ENCODE data around the gene LSS.
A peak's percentile ranks its signal among the peaks of the same experiment; 100 is the strongest.

LSS gene

GRCh38 chr21:46264046-46264689, 35.6 kb upstream of the LSS start:
- H3K27ac ChIP-seq (replicated peaks; ENCODE audit: low read length): no peak overlapping the region
- H2BK120ac ChIP-seq (ENCODE audit: low read depth, low read length): no peak overlapping the region
- H3K9me3 ChIP-seq (replicated peaks in 1 of 2; ENCODE audit: control insufficient read depth in 2 of 2, insufficient read depth in 1 of 2, low read depth in 1 of 2, low read length in 2 of 2): no peaks in the 10 kb centered on the region
- no peak overlapping the region for H3K4me2 ChIP-seq (ENCODE audit: insufficient read depth, low read length, poor library complexity, severe bottlenecking)
- H3K4me3 ChIP-seq (ENCODE audit: low read length in 2 of 2): peak overlapping the region in 1 of 2 donors; percentile 3
- no peak overlapping the region for H3K9ac ChIP-seq (ENCODE audit: low read depth, low read length, poor library complexity)
- no peaks in the 10 kb centered on the region for H3K27me3 ChIP-seq (ENCODE audit: control insufficient read depth in 3 of 3, insufficient read depth in 3 of 3, low read depth in 1 of 3, low read length in 3 of 3)
- peaks cover 3% of the 10 kb centered on the region for H3K79me1 ChIP-seq (ENCODE audit: low read depth, low read length)
- H4K91ac ChIP-seq (ENCODE audit: low read depth, low read length, poor library complexity): no peak overlapping the region
- no peak overlapping the region for H2BK15ac ChIP-seq (ENCODE audit: low read length)
- H2BK5ac ChIP-seq (ENCODE audit: low read length): no peak overlapping the region
- H2BK12ac ChIP-seq (ENCODE audit: low read length): no peak overlapping the region
- no peak overlapping the region for H3K23ac ChIP-seq (ENCODE audit: low read depth, low read length, poor library complexity)
- no peak overlapping the region for H3K18ac ChIP-seq (ENCODE audit: low read length)
- no peak overlapping the region for H3K14ac ChIP-seq (ENCODE audit: low read length)
- no peaks in the 10 kb centered on the region for H3K4me1 ChIP-seq (ENCODE audit: control insufficient read depth in 2 of 2, insufficient read depth in 1 of 2, low read depth in 1 of 2, low read length in 2 of 2)
- DNase-seq (ENCODE audit: low spot score): no peak
- no CpG with 5 or more reads among the region's 22 CpGs for WGBS, 2 donors (ENCODE audit: extremely low coverage in 2 of 2, insufficient read length in 2 of 2, insufficient replicate concordance in 1 of 2)
- peaks cover 44 to 94% of the 10 kb centered on the region in 2 donors for H3K36me3 ChIP-seq (replicated peaks in 1 of 2; ENCODE audit: control insufficient read depth in 2 of 2, insufficient read depth in 2 of 2, low read length in 2 of 2)
- no peak overlapping the region for H4K8ac ChIP-seq (ENCODE audit: low read depth, low read length)
- H2AK5ac ChIP-seq (ENCODE audit: low read depth, low read length): no peak overlapping the region
- H2AFZ ChIP-seq (ENCODE audit: low read length): no peak overlapping the region
- no peak overlapping the region for H3K4ac ChIP-seq (ENCODE audit: low read length)

- no peak overlapping the region for H2BK5ac ChIP-seq (ENCODE audit: low read length)
- H2BK15ac ChIP-seq (ENCODE audit: low read length): no peak overlapping the region
- no peak overlapping the region for H3K18ac ChIP-seq (ENCODE audit: low read length)
- WGBS, 2 donors (ENCODE audit: extremely low coverage in 2 of 2, insufficient read length in 2 of 2, insufficient replicate concordance in 1 of 2): no CpG with 5 or more reads among the region's 18 CpGs
- peak overlapping the region; percentile 20 for H3K23ac ChIP-seq (ENCODE audit: low read depth, low read length, poor library complexity)
- H3K27ac ChIP-seq (replicated peaks; ENCODE audit: low read length): no peak overlapping the region
- no peak overlapping the region for H2AFZ ChIP-seq (ENCODE audit: low read length)
- no peak overlapping the region for H2AK5ac ChIP-seq (ENCODE audit: low read depth, low read length)
- H2BK120ac ChIP-seq (ENCODE audit: low read depth, low read length): no peak overlapping the region
- peaks cover 58 to 97% of the 10 kb centered on the region in 2 donors for H3K36me3 ChIP-seq (replicated peaks in 1 of 2; ENCODE audit: control insufficient read depth in 2 of 2, insufficient read depth in 2 of 2, low read length in 2 of 2)
- no peaks in the 10 kb centered on the region for H3K4me1 ChIP-seq (ENCODE audit: control insufficient read depth in 2 of 2, insufficient read depth in 1 of 2, low read depth in 1 of 2, low read length in 2 of 2)
- H3K9ac ChIP-seq (ENCODE audit: low read depth, low read length, poor library complexity): no peak overlapping the region
- H3K4me3 ChIP-seq (ENCODE audit: low read length in 2 of 2): peak overlapping the region in 1 of 2 donors; percentile 8
- no peak overlapping the region for H4K91ac ChIP-seq (ENCODE audit: low read depth, low read length, poor library complexity)
- H2BK12ac ChIP-seq (ENCODE audit: low read length): no peak overlapping the region
- H3K4me2 ChIP-seq (ENCODE audit: insufficient read depth, low read length, poor library complexity, severe bottlenecking): no peak overlapping the region
- no peak overlapping the region for H3K14ac ChIP-seq (ENCODE audit: low read length)
- peaks cover 0 to 2% of the 10 kb centered on the region in 2 donors for H3K9me3 ChIP-seq (replicated peaks in 1 of 2; ENCODE audit: control insufficient read depth in 2 of 2, insufficient read depth in 1 of 2, low read depth in 1 of 2, low read length in 2 of 2)
- no peak overlapping the region for H3K4ac ChIP-seq (ENCODE audit: low read length)
- H3K27me3 ChIP-seq (ENCODE audit: control insufficient read depth in 3 of 3, insufficient read depth in 3 of 3, low read depth in 1 of 3, low read length in 3 of 3): no peaks in the 10 kb centered on the region
- peaks cover 14% of the 10 kb centered on the region for H3K79me1 ChIP-seq (ENCODE audit: low read depth, low read length)
- no peak overlapping the region for H4K8ac ChIP-seq (ENCODE audit: low read depth, low read length)
- no peak for DNase-seq (ENCODE audit: low spot score)
Observed at GRCh38 chr21:46256501-46256994, 28.0 kb upstream of the LSS start.

- H2BK120ac ChIP-seq (ENCODE audit: low read depth, low read length): no peak overlapping the region
- H3K27me3 ChIP-seq (ENCODE audit: control insufficient read depth in 3 of 3, insufficient read depth in 3 of 3, low read depth in 1 of 3, low read length in 3 of 3): no peaks in the 10 kb centered on the region
- DNase-seq (ENCODE audit: low spot score): no peak
- H3K27ac ChIP-seq (replicated peaks; ENCODE audit: low read length): no peak overlapping the region
- peaks cover 0 to 2% of the 10 kb centered on the region in 2 donors for H3K9me3 ChIP-seq (replicated peaks in 1 of 2; ENCODE audit: control insufficient read depth in 2 of 2, insufficient read depth in 1 of 2, low read depth in 1 of 2, low read length in 2 of 2)
- H4K91ac ChIP-seq (ENCODE audit: low read depth, low read length, poor library complexity): no peak overlapping the region
- H3K23ac ChIP-seq (ENCODE audit: low read depth, low read length, poor library complexity): no peak overlapping the region
- peaks cover 56 to 97% of the 10 kb centered on the region in 2 donors for H3K36me3 ChIP-seq (replicated peaks in 1 of 2; ENCODE audit: control insufficient read depth in 2 of 2, insufficient read depth in 2 of 2, low read length in 2 of 2)
- H3K4me3 ChIP-seq (ENCODE audit: low read length in 2 of 2): peak overlapping the region in 1 of 2 donors; percentile 35
- no peak overlapping the region for H2BK15ac ChIP-seq (ENCODE audit: low read length)
- H3K4ac ChIP-seq (ENCODE audit: low read length): no peak overlapping the region
- no peak overlapping the region for H3K18ac ChIP-seq (ENCODE audit: low read length)
- no peak overlapping the region for H2BK5ac ChIP-seq (ENCODE audit: low read length)
- no peak overlapping the region for H3K9ac ChIP-seq (ENCODE audit: low read depth, low read length, poor library complexity)
- H4K8ac ChIP-seq (ENCODE audit: low read depth, low read length): no peak overlapping the region
- H3K4me1 ChIP-seq (ENCODE audit: control insufficient read depth in 2 of 2, insufficient read depth in 1 of 2, low read depth in 1 of 2, low read length in 2 of 2): no peaks in the 10 kb centered on the region
- WGBS, 2 donors (ENCODE audit: extremely low coverage in 2 of 2, insufficient read length in 2 of 2, insufficient replicate concordance in 1 of 2): no CpG with 5 or more reads among the region's 6 CpGs
- no peak overlapping the region for H2AFZ ChIP-seq (ENCODE audit: low read length)
- no peak overlapping the region for H2BK12ac ChIP-seq (ENCODE audit: low read length)
- peak overlapping the region; percentile 21 for H3K14ac ChIP-seq (ENCODE audit: low read length)
- peaks cover 14% of the 10 kb centered on the region for H3K79me1 ChIP-seq (ENCODE audit: low read depth, low read length)
- H2AK5ac ChIP-seq (ENCODE audit: low read depth, low read length): no peak overlapping the region
- no peak overlapping the region for H3K4me2 ChIP-seq (ENCODE audit: insufficient read depth, low read length, poor library complexity, severe bottlenecking)
Observed at GRCh38 chr21:46255758-46256337, 27.3 kb upstream of the LSS start.

- no peak overlapping the region for H3K4me2 ChIP-seq (ENCODE audit: insufficient read depth, low read length, poor library complexity, severe bottlenecking)
Observed at GRCh38 chr21:46255166-46255565, 26.6 kb upstream of the LSS start.

More at GRCh38 chr21:46255166-46255565, 26.6 kb upstream of the LSS start:
- H4K8ac ChIP-seq (ENCODE audit: low read depth, low read length): peak overlapping the region; percentile 86
- no peak for DNase-seq (ENCODE audit: low spot score)
- no peak overlapping the region for H2BK120ac ChIP-seq (ENCODE audit: low read depth, low read length)
- no peak overlapping the region for H2BK5ac ChIP-seq (ENCODE audit: low read length)
- no peak overlapping the region for H2AK5ac ChIP-seq (ENCODE audit: low read depth, low read length)
- no peak overlapping the region for H2AFZ ChIP-seq (ENCODE audit: low read length)
- H3K9ac ChIP-seq (ENCODE audit: low read depth, low read length, poor library complexity): no peak overlapping the region
- H3K14ac ChIP-seq (ENCODE audit: low read length): no peak overlapping the region
- H3K18ac ChIP-seq (ENCODE audit: low read length): no peak overlapping the region
- H3K36me3 ChIP-seq (replicated peaks in 1 of 2; ENCODE audit: control insufficient read depth in 2 of 2, insufficient read depth in 2 of 2, low read length in 2 of 2): peaks cover 54 to 97% of the 10 kb centered on the region in 2 donors
- no peaks in the 10 kb centered on the region for H3K4me1 ChIP-seq (ENCODE audit: control insufficient read depth in 2 of 2, insufficient read depth in 1 of 2, low read depth in 1 of 2, low read length in 2 of 2)
- no peak overlapping the region for H2BK15ac ChIP-seq (ENCODE audit: low read length)
- peaks cover 0 to 2% of the 10 kb centered on the region in 2 donors for H3K9me3 ChIP-seq (replicated peaks in 1 of 2; ENCODE audit: control insufficient read depth in 2 of 2, insufficient read depth in 1 of 2, low read depth in 1 of 2, low read length in 2 of 2)
- H2BK12ac ChIP-seq (ENCODE audit: low read length): no peak overlapping the region
- no peak overlapping the region for H3K4me3 ChIP-seq (ENCODE audit: low read length in 2 of 2)
- no CpG with 5 or more reads among the region's 11 CpGs for WGBS, 2 donors (ENCODE audit: extremely low coverage in 2 of 2, insufficient read length in 2 of 2, insufficient replicate concordance in 1 of 2)
- peak overlapping the region; percentile 69 for H3K23ac ChIP-seq (ENCODE audit: low read depth, low read length, poor library complexity)
- H3K4ac ChIP-seq (ENCODE audit: low read length): no peak overlapping the region
- no peaks in the 10 kb centered on the region for H3K27me3 ChIP-seq (ENCODE audit: control insufficient read depth in 3 of 3, insufficient read depth in 3 of 3, low read depth in 1 of 3, low read length in 3 of 3)
- peaks cover 16% of the 10 kb centered on the region for H3K79me1 ChIP-seq (ENCODE audit: low read depth, low read length)
- no peak overlapping the region for H4K91ac ChIP-seq (ENCODE audit: low read depth, low read length, poor library complexity)
- no peak overlapping the region for H3K27ac ChIP-seq (replicated peaks; ENCODE audit: low read length)
